Breast epithelium (tissue), 3 donors: Measurements from ENCODE around the gene SOX18.

ENCODE experiments used
- POLR2A ChIP-seq: fragments of 450-650 bp; IDR thresholded peaks from one replicate; pipeline ENCODE4 v1.6.1; 2016; ENCODE audit warnings: antibody characterized with exemption, mild to moderate bottlenecking, moderate library complexity
- TF ChIP-seq, protein P1 (sequence below), 3 donors: fragments of 450-650 bp; IDR thresholded peaks; one replicate each; pipeline ENCODE4 v1.5.1; 2016 to 2017; ENCODE audit warnings: antibody characterized with exemption in 3 of 3, mild to moderate bottlenecking in 3 of 3, moderate library complexity in 3 of 3

DNA sequence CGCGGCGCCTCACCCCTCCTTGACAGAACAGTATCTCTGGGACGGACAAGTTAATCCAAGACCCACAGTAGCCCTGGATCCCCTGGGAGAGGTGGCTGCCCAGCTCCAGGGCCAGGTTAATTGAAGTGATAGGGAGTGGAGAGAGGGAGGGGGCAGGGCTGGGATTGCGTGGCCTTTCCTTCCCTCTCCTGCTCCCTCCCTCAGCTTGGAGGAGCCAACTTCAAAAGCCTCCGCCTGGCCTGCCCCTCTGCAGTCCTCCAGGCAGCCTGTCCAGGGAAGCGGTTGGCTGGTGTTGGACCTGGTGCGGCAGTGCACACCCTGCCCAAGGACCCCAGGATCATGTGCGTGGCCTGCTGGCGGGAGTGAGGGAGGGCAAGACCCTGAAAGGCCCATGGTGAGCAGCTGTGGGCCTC, 13.5 kb downstream of the SOX18 start, which contains the start of gene C20orf204:
- TF ChIP-seq, protein P1, sequence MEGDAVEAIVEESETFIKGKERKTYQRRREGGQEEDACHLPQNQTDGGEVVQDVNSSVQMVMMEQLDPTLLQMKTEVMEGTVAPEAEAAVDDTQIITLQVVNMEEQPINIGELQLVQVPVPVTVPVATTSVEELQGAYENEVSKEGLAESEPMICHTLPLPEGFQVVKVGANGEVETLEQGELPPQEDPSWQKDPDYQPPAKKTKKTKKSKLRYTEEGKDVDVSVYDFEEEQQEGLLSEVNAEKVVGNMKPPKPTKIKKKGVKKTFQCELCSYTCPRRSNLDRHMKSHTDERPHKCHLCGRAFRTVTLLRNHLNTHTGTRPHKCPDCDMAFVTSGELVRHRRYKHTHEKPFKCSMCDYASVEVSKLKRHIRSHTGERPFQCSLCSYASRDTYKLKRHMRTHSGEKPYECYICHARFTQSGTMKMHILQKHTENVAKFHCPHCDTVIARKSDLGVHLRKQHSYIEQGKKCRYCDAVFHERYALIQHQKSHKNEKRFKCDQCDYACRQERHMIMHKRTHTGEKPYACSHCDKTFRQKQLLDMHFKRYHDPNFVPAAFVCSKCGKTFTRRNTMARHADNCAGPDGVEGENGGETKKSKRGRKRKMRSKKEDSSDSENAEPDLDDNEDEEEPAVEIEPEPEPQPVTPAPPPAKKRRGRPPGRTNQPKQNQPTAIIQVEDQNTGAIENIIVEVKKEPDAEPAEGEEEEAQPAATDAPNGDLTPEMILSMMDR (IDR thresholded peaks at IDR 0.05): no peak
- no peak for TF ChIP-seq POLR2A
